GM21717 (cell line): Measurements from ENCODE around the gene CD180.

ENCODE experiments used
- ATAC-seq: cut with Tn5 transposase; IDR thresholded peaks from one replicate; pipeline ENCODE4 v1.9.1; 2021; ENCODE audit warnings: mild to moderate bottlenecking, moderate library complexity; ENCODE audit not compliant: unreplicated experiment

Gene CD180

GRCh38 chr5:67163231-67163756 lies 33.3 kb downstream of the CD180 start:
- no peak for ATAC-seq

DNA sequence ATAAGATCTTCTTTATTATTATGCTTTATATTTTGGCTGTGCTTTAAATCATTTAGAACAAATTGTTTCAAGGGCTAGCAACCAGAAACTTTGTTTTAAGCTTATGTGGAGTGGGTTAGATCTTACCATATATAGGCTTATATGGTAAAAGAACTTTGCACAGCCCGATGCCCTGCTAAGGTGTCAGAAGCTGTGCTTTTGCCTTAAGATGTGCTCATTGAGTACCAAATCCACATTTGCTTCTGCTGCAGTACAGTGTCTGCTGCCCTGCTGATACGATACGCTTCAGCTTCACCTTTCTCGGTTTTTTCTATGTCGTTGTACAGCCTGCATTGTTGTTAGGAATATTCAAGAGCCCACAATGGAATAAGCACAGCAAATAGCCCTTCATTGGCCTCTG lies 34.8 kb downstream of the CD180 start:
- no peak for ATAC-seq

DNA sequence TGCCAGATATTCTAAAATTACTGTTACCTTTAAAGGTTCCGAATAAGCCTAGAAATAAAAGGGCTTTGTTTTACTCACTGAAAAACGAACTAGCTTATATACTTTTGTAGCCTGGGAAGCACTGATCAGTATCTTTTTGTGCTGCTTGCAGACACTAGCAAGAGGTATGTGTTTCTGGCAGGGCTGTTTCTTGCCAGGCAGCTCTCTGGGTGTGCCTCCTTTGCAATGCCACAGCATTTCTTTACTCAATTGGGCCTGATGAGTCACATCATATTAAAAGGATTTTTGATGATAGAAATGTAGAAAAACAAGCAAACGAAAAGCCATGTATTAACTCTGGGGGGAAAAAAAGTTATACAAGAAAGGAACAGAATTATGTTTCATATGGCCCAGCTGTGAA lies 35.6 kb downstream of the CD180 start:
- no peak for ATAC-seq

DNA sequence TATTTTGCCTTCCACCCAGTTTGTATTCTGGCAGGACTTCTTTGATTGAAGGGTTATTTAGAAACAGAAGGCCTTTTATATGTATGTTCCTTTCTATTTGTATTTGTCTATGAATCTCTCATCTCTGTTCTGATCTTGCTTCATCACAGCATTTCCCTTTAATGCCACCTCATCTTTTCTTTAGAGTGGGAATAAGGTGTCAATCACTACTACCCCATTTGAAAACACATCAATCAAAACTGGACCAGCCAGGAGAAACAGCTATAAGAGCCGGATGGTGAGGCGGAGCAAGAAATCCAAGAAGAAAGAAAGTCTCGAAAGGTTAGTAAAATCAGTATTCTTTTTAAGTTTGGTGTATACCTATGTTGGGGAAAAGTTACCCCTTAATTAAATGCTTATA lies 36.3 kb downstream of the CD180 start:
- no peak for ATAC-seq

- no peak for ATAC-seq
These were observed 39.5 kb downstream of the CD180 start for GRCh38 chr5:67156976-67157583.

- ATAC-seq = no peak
These were observed 41.9 kb downstream of the CD180 start for GRCh38 chr5:67154556-67155206.

GRCh38 chr5:67153292-67153691 lies 43.3 kb downstream of the CD180 start:
- ATAC-seq = no peak

GRCh38 chr5:67152400-67152799 lies 44.2 kb downstream of the CD180 start:
- no peak for ATAC-seq

DNA sequence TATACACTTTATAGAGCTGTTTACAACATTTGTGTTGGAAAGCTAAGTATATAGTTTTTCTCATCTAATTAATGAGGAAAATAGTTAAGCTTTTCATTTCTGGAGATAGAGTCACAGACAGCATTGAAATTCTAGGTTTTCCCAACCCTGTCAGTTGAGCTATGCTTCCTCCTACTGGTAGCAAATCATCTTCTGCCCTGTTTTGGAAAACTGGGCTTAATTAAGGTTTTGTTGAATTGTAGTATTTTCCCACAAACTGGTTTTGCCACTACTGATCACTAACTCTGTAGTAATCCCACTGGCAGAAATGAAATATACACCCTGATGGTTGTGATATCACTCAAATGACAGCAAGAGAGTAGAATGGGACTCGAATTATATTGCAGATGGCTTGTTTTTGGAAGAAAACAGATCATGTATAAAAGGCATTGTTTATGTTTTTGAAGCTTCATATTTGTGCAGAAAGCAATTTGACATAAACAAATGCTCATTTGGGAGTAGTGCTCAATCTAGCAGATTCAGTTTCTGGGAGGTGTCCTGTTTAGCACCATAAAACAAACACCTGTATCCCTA lies 46.6 kb downstream of the CD180 start:
- ATAC-seq = no peak

GRCh38 chr5:67149057-67149950 lies 47.3 kb downstream of the CD180 start:
- no peak for ATAC-seq

DNA sequence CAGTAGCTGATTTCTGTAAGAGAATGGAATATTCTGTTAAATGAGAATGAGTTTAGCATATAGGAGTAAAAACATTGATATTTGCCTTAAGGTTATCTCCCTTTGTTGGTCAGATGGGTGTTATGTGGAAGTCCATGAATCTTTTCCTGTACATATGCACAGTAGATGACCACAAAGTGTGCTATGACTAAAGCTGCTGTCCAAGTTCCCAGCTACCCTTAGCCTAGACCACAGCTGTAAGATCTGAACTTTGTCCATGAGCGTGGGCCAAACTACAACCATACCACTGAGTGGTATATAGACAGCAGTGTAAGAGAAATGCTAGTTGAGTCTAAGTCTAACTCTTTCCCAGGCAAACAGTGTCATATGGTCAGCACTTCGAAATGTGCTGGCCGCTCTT lies 48.8 kb downstream of the CD180 start:
- ATAC-seq = no peak

DNA sequence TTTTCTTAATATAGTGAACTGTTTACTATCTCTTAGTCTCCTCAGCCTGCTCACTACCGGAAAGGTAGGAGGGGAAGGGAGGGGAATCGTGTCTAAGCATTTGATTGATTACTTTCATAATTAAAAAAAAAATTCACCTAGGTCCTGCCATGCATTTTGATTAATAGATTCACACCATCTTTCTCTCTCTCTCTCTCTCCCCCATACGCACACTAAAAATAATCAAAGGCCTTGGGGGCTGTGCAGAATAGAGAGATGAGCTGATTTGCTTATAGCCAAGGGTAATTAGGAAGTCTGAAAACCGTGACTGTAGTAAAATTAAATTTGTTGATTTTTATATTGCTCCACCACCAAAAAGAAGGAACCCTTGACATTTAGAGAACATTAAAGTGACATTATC lies 49.6 kb downstream of the CD180 start:
- ATAC-seq = no peak

- no peak for ATAC-seq
These were observed 50.0 kb downstream of the CD180 start for GRCh38 chr5:67146574-67146973.

GRCh38 chr5:67144183-67144639 lies 52.4 kb downstream of the CD180 start:
- ATAC-seq = no peak

- ATAC-seq = no peak
These were observed 53.0 kb downstream of the CD180 start for GRCh38 chr5:67143549-67143948.

DNA sequence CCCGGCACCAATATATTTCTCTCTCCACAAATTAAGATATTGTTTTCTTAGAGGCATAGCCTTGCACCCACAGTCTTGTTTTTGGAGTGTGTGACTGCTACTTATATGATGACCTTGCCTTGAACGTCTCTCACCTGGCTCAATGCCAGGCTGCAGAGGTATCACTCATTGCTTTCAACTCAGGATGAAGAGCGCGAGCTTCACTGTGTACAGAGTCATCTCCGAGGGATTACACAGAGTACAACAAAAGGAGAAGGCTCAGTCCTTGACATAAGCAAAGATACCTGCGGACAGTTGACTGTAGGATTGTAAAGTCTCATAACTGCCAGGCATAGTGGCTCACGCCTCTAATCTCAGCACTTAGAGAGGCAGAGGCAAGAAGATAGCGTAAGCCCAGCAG lies 53.8 kb downstream of the CD180 start:
- ATAC-seq = no peak

DNA sequence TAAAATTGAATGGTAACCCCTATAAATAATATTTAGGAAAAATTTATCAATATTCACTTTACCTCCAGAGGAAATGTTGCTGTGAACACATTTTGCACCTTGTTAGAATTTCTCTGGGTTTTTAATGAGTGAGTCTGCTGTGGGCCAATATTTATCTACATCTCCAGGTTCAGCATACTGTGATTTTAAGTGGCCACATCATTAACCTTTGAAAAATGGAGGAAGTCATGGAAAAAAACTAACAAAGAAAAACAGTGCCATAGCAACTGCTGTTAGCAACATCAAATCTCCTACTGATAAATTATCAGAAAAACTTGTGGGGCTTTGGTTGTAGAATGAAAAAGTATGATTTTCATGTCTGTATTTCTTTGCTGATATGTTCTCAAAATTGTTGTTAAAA lies 55.0 kb downstream of the CD180 start:
- ATAC-seq = no peak

- no peak for ATAC-seq
These were observed 56.2 kb downstream of the CD180 start for GRCh38 chr5:67140413-67140812.

DNA sequence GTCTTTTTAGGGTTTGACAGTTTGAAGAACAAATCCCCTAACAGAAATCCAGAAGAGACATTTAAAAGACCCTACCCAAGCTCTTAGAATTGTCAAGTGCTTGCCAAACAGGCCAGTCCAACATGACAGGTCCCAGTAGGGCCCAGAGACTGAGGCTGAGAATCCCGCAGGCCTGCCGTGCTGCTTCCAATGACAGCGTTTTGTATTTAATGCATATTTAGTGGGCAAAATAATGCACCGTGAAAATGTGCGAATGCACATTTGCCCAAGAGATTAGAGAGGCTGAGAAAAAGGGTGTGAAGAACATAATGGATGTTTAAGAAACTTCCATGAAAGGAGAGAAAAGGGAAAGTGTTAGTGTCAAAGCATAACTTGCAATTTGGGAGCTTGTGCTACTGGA lies 57.6 kb downstream of the CD180 start:
- no peak for ATAC-seq

GRCh38 chr5:67135381-67135984 lies 61.1 kb downstream of the CD180 start:
- no peak for ATAC-seq

- ATAC-seq = no peak
These were observed 62.8 kb downstream of the CD180 start for GRCh38 chr5:67133776-67134175.
